Heart right ventricle (tissue), 16 donors: ENCODE results near the gene GBE1. TPM values are rescaled to one million over a fixed set of nuclear protein-coding genes. Genes with fewer than 3 reads are reported as not detected.
A peak's percentile ranks its signal among the peaks of the same experiment; 100 is the strongest.

ENCODE experiments used
- ATAC-seq, 8 donors: fragments of 200-7000 bp; cut with Tn5 transposase; one replicate each; pipeline ENCODE4 v1.9.1; 2020; ENCODE audit warnings: mild to moderate bottlenecking in 8 of 8, moderate library complexity in 8 of 8, moderate number of reproducible peaks in 1 of 8
- DNase-seq, 2 donors: peaks; one replicate each; pipeline ENCODE4 v3.0.0-alpha.2; 2020
- H3K27ac ChIP-seq, 10 donors: fragments of 200-600 bp; sonication (generic) in 2 of 10; one replicate each; pipeline versions ENCODE4 v1.5.0 to v1.8.0; 2020 to 2022; ENCODE audit warnings: mild to moderate bottlenecking in 3 of 10
- H3K27me3 ChIP-seq, 7 donors: fragments of 200-600 bp; one replicate each; pipeline ENCODE4 v1.8.0; 2021 to 2022; ENCODE audit warnings: mild to moderate bottlenecking in 2 of 7
- H3K36me3 ChIP-seq, 9 donors: fragments of 200-600 bp; sonication (generic) in 1 of 9; one replicate each; pipeline versions ENCODE4 v1.5.0 to v1.8.0; 2020 to 2022; ENCODE audit warnings: mild to moderate bottlenecking in 2 of 9
- H3K4me1 ChIP-seq, 9 donors: fragments of 200-600 bp; sonication (generic) in 1 of 9; one replicate each; pipeline versions ENCODE4 v1.5.0 to v1.8.0; 2020 to 2022; ENCODE audit warnings: mild to moderate bottlenecking in 4 of 9
- H3K4me3 ChIP-seq, 10 donors: fragments of 200-600 bp; sonication (generic) in 2 of 10; one replicate each; pipeline versions ENCODE4 v1.5.0 to v1.8.0; 2020 to 2022; ENCODE audit warnings: mild to moderate bottlenecking in 7 of 10, moderate library complexity in 2 of 10
- H3K9me3 ChIP-seq, 11 donors: fragments of 200-600 bp in 10 of 11; sonication (generic) in 2 of 11; one replicate each; pipeline versions ENCODE4 v1.5.0 to v1.8.0; 2013 to 2022; ENCODE audit warnings: mild to moderate bottlenecking in 2 of 11, control low read depth in 1 of 11, moderate library complexity in 1 of 11
- WGBS, 2 donors: extraction: QIAGEN DNeasy Blood & Tissue Kit; methylation state at CpG; one replicate each; pipeline ENCODE4 v1.1.7; 2013; ENCODE audit warnings: inconsistent platforms in 1 of 2; 5-methylcytosine and 5-hydroxymethylcytosine counted together
- intact Hi-C, 10 donors: fragments of 100-400 bp; cut with DNase I; formaldehyde crosslinking; loops; one replicate each; pipeline versions ENCODE4 v1.11.1 to v1.14.2; 2022
- polyA plus RNA-seq, 2 donors: library from polyadenylated mRNA; stranded (reverse); fragments of 200-250 nt; gene quantifications; one replicate each; pipeline ENCODE4 v1.2.3, GENCODE V29; 2013
- total RNA-seq, 10 donors: library from RNA; stranded (reverse); fragmentation: NEBNext Ultra II Directional in 3 of 10; extraction: Animal tissue kit (Norgen Biotek cat#: 25700) in 3 of 10; gene quantifications; one replicate each; pipeline versions ENCODE4 v1.2.1 to v1.2.4, GENCODE V29; 2021 to 2023
- TF ChIP-seq, protein P1 (sequence below), 9 donors: fragments of 200-600 bp; sonication (generic) in 2 of 9; IDR thresholded peaks; one replicate each; pipeline versions ENCODE4 v1.5.0 to v1.8.0; 2021 to 2022; ENCODE audit warnings: antibody characterized with exemption in 9 of 9, mild to moderate bottlenecking in 5 of 9, moderate library complexity in 1 of 9
- donor health status: Arrhythmogenic right ventricular cardiomyopathy.
- donor health status: ischemic (EF 13 %, LVEDD 7.1; RV severe dilation, severe dysfunction).
- donor health status: healthy with polysubstance abuse.
- donor health status: DM: no; HTN: yes; CAD: no.
- donor health status: DM: no; HTN: no; CAD: no.
- donor health status: ischemic (EF 25% LVEDD 6.9; RV normal size, moderate dysfunction).
- donor health status: ischemic (EF 25% LVEDD 5.7; RV mildly dilated, moderate dysfunction).
- donor health status: healthy.
- donor health status: DM: yes; HTN: yes; CAD: no.
- donor health status: Ischemic cardiomyopathy.
- donor health status: ischemic (EF 35%, LVEDD 5.7; RV mildly dilated, moderate dysfunction).
- donor health status: nonischemic (EF 11% LVEDD 7.7; RV severe dilation, severe dysfunction).
- donor health status: DM: yes; HTN: yes; CAD: no.
- donor health status: PGD.
- donor health status: ischemic (EF 29% LVEDD 5.4; RV normal size, mild dysfunction).
- donor health status: nonischemic (EF 23%, LVEDD 6.1; RV moderate dilation, normal function).

The GBE1 gene
- total and polyA plus RNA-seq, 12 donors = 24.8 to 153 (median 98.8) TPM

DNA sequence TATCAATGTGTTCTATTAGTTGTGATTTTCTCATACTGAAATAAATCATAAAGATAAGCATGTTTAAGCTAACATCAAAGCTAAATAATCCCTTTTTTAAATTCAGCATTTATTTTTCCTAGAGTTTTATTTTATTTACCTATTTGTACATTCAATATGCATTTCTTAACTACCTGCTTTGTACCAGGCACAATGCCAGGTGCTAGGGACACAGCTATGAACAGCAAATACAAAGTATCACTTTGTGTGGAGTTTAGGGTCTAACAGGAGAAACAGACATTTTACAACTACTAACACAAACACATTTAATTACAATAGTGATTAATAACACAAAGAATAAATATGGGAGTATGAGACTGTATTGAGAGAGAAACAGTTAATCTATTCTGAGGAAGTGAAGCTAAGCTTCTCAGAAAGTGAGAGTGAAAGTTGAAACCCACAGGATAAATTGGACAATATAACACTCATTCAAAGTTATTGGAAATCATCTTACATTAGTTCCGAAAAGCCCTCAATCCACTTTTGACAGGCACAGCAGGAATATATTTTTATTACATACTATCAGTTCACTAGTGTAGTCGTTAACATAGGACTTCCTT is 159.6 kb downstream of the GBE1 start:
- Histone ChIP-seq H3K4me1 (peaks cover 0 to 6% (median 0%) of the 10 kb centered on the region in 9 donors), H3K9me3 (no peaks in the 10 kb centered on the region), H3K4me3 (no peak overlapping the region), H3K36me3 (peaks cover 0 to 6% (median 0%) of the 10 kb centered on the region in 9 donors), H3K27me3 (no peaks in the 10 kb centered on the region), H3K27ac (no peak overlapping the region)
- no peak for ATAC-seq
- WGBS, 2 donors = 65% methylated on average over 2 of the region's 2 CpGs
- TF ChIP-seq, protein P1, sequence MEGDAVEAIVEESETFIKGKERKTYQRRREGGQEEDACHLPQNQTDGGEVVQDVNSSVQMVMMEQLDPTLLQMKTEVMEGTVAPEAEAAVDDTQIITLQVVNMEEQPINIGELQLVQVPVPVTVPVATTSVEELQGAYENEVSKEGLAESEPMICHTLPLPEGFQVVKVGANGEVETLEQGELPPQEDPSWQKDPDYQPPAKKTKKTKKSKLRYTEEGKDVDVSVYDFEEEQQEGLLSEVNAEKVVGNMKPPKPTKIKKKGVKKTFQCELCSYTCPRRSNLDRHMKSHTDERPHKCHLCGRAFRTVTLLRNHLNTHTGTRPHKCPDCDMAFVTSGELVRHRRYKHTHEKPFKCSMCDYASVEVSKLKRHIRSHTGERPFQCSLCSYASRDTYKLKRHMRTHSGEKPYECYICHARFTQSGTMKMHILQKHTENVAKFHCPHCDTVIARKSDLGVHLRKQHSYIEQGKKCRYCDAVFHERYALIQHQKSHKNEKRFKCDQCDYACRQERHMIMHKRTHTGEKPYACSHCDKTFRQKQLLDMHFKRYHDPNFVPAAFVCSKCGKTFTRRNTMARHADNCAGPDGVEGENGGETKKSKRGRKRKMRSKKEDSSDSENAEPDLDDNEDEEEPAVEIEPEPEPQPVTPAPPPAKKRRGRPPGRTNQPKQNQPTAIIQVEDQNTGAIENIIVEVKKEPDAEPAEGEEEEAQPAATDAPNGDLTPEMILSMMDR (IDR thresholded peaks at IDR 0.05) = no peak
- no peak for DNase-seq
- intact Hi-C loops = no loop called here

- peaks cover 0 to 67% (median 5%) of the 10 kb centered on the region in 9 donors for H3K36me3 ChIP-seq
- ATAC-seq (peak in 3 of 8 donors; percentile 62 to 70 (median 69)), DNase-seq (peak in 1 of 2 donors; percentile 7)
- H3K9me3 ChIP-seq = no peaks in the 10 kb centered on the region
- 97 to 99% methylated on average over 5 of the region's 5 CpGs for WGBS, 2 donors
- H3K27ac ChIP-seq = no peak overlapping the region
- no peak overlapping the region for H3K4me3 ChIP-seq
- TF ChIP-seq, protein P1 (IDR thresholded peaks at IDR 0.05) = no peak
- no peaks in the 10 kb centered on the region for H3K27me3 ChIP-seq
- intact Hi-C loops = no loop called here
- peaks cover 0 to 5% (median 0%) of the 10 kb centered on the region in 9 donors for H3K4me1 ChIP-seq
Observed at GRCh38 chr3:81592101-81592500, 169.3 kb downstream of the GBE1 start.

DNA sequence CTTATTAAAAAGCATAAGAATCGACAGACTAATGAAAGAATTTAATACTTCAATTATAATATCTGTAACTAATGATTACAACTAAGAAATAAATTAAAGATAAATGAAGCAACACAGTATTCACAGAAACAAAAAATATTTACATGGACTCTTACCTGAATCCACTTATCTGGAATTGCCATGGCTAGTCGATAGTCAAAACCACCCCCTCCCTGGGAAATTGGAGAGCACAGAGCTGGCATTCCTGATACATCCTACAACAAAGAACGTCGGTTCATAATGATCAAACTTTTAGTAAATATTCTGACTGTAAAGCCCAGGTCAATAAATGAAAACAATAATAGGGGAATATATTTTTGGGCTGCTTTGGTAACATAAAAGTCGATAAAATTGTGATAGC is 175.5 kb downstream of the GBE1 start:
- Histone ChIP-seq H3K27ac (no peak overlapping the region), H3K4me3 (no peak overlapping the region), H3K4me1 (peaks cover 0 to 2% (median 0%) of the 10 kb centered on the region in 9 donors), H3K36me3 (peaks cover 0 to 77% (median 5%) of the 10 kb centered on the region in 9 donors), H3K27me3 (no peaks in the 10 kb centered on the region), H3K9me3 (no peaks in the 10 kb centered on the region)
- intact Hi-C loops = loop anchor here in 1 of 10 donors (10.0 kb wide), 1 partner anchor 659 kb away; no protein-coding TSS in a partner anchor
- 91 to 93% methylated on average over 5 of the region's 5 CpGs for WGBS, 2 donors
- DNase-seq (no peak), ATAC-seq (no peak)
- TF ChIP-seq, protein P1 (IDR thresholded peaks at IDR 0.05) = no peak

GRCh38 chr3:81585056-81585455 is 176.4 kb downstream of the GBE1 start:
- no peak overlapping the region for H3K27ac ChIP-seq
- 92 to 98% methylated on average over 2 of the region's 2 CpGs for WGBS, 2 donors
- H3K36me3 ChIP-seq = peaks cover 0 to 73% (median 2%) of the 10 kb centered on the region in 9 donors
- peaks cover 0 to 10% (median 6%) of the 10 kb centered on the region in 9 donors for H3K4me1 ChIP-seq
- H3K27me3 ChIP-seq = no peaks in the 10 kb centered on the region
- H3K4me3 ChIP-seq = no peak overlapping the region
- TF ChIP-seq, protein P1 (IDR thresholded peaks at IDR 0.05) = no peak
- ATAC-seq (no peak), DNase-seq (no peak)
- H3K9me3 ChIP-seq = no peaks in the 10 kb centered on the region
- intact Hi-C loops = loop anchor here in 1 of 10 donors (10.0 kb wide), 1 partner anchor 660 kb away; no protein-coding TSS in a partner anchor
